T-helper 1 cell (primary cell): Measurements from ENCODE around the gene CSE1L.
A peak's percentile ranks its signal among the peaks of the same experiment; 100 is the strongest.
"Not testable (repeated sequence)": the region's sequence is repeated elsewhere in the genome, so short reads cannot be mapped to it uniquely, and the experiment has no call there.

Source experiments
- DNase-seq, 5 donors: peaks; one replicate each; pipeline ENCODE4 v3.0.0-alpha.2; 2012 to 2020
- total RNA-seq, 4 donors: gene quantifications; one replicate each; lab custom pipeline; 2026; lab: John Stamatoyannopoulos, UW

Gene CSE1L
- 57.0 to 79.1 (median 66.5) reads per million in 4 donors for total RNA-seq

GRCh38 chr20:49046087-49046900, at the start of gene CSE1L:
TSS of gene CSE1L (plus strand) at chr20:49046312. CDS start at chr20:49058464, 12,152 bp downstream.
- DNase-seq, result peak; percentile 84 to 95 (median 91)

GRCh38 chr20:48999890-49000870, 45.9 kb upstream of the CSE1L start:
- no peak for DNase-seq

DNA sequence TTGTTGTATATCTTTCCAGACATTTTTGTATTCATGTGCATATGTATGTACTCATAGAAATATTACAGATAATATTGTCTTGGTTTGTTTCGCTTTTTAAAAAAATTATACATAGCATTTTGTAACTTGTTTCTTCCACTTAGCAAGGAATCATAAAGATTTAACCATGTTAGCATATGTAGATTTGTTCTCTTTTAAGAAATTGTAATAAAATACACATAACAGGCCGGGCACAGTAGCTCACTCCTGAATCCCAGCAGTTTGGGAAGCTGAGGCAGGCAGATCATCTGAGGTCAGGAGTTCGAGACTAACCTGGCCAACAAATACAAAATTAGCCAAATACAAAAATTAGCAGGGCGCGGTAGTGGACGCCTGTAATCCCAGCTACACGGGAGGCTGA, 44.4 kb upstream of the CSE1L start:
- no peak for DNase-seq

- no peak for DNase-seq
Observed at GRCh38 chr20:49006446-49006980, 39.6 kb upstream of the CSE1L start.

DNA sequence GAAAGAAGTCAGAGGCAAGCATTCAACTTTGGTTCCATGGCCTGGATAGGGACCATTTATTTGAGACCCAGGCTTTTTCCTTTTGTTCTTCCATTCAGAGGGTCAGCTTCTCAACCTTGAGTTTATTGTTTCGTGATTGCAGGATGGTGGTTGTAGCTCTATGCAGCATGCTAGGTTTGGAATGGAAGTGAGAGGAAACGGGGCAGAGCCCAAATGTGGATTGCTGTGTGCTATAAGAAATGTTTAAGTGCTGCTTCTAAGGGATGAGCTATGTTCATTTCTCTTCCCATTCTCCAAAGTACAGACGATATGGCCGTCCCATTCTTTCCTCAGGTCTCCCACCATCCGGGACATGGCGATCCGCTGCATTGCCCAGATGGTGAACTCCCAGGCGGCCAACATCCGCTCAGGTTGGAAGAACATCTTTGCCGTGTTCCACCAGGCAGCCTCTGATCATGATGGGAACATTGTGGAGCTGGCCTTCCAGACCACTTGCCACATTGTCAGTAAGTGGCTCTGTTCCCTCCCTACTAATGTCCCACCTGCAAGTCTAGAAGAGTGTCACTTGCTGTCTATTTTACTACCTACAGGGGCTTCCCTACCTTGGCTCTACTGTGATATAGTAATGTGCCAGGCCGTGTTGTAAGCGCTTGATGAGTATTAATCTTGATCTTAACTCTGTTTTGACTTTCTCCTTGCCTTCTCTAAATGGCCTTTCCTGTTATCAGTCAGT, 36.0 kb upstream of the CSE1L start:
- DNase-seq, result no peak

DNA sequence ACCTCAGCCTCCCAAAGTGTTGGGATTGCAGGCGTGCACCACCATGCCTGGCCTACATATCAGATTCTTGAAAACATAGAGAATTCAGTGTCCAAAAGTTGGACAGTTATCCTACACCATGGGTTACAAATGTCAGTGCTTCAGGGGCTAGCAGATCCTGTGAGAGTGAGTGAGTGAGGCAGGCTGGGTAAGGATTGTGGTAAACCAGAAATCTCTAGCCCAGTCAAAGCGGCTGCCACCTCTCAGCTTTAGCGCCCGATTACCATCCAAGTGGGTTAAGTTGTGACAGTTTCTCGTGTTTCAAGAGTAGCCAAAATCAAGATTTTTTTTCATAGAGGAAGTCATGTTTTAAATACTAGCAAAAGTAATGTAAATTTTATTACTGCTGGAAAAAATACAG, 21.9 kb upstream of the CSE1L start:
- no peak for DNase-seq

- DNase-seq, result not testable (repeated sequence)
Observed at GRCh38 chr20:49028177-49028576, 17.9 kb upstream of the CSE1L start.

- DNase-seq, result peak in 1 of 5 donors; percentile 10
Observed at GRCh38 chr20:49028684-49029083, 17.4 kb upstream of the CSE1L start.

GRCh38 chr20:49029203-49029602, 16.9 kb upstream of the CSE1L start:
- no peak for DNase-seq

- DNase-seq, result no peak
Observed at GRCh38 chr20:49030954-49031619, 15.0 kb upstream of the CSE1L start.

- DNase-seq, result no peak
Observed at GRCh38 chr20:49032455-49032854, 13.7 kb upstream of the CSE1L start.

GRCh38 chr20:49034070-49034732, 11.9 kb upstream of the CSE1L start:
- DNase-seq, result no peak

DNA sequence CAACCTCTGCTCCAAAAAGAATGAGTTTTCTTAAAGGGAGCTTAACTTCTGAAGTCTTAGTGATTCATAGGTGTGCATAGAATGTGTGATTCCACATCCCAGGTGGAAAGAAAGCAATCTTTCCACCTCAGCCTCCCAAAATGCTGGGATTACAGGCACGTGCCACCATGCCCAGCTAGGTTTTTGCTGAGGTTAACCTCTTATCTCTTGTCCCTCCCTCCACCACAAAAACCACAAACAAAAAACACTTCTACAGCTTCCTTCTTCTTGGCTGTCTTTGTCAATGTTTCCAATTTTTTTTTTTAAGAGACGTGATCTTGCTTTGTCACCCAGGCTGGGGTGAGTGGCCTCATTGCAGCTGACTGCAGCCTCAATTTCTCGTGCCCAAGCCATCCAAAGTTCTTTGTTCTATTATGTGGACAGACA, 8.1 kb upstream of the CSE1L start:
- DNase-seq, result peak in 1 of 5 donors; percentile 42

- DNase-seq, result no peak
Observed at GRCh38 chr20:49039854-49040253, 6.3 kb upstream of the CSE1L start.

DNA sequence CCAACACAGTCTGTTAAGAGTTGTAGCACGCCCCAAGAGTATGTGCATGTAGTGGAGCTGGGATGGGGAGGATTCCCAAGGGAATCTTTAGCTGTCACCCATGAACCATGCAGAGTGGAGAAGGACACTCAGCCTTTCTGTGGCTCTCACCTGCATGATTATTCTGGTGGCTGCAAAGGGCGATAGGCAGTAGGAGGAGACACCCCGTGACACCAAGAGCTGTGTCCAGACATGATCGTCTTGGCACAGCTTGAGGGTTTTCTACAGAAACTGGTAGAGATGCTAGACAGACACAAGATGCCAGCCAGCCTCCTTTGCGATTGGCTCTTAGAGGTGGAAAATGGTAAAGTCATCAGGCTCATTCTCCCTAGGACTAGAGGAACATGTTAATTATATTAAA, 3.1 kb upstream of the CSE1L start:
- DNase-seq, result no peak

DNA sequence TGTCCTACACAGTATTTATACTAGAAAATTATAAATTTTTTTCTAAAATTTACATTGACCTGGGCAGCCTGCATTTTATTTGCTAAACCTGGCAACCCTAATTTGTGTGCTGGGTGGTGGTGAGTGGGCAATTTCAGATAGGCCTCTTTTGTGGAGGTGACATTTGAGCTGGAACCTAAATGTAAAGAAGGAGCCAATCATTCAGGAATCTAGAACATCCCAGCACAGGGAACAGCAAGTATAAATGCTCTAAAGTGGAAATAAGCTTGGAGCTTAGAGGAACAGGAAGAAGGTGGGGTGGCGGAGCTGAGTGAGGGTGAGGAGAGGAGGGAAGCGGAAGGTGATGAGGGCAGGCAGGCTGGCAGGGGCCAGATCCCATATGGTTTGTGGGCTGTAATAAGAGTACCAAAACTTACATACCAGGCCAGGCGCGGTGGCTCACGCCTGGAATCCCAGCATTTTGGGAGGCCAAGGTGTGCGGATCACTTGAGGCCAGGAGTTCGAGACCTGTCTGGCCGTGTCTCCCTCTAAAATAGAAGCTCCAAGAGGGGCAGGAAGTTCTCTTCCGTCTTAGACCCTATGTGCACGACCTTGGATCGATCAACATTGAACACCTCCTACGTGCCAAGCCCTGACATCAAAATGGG, 549 bp upstream of the CSE1L start:
- no peak for DNase-seq

- no peak for DNase-seq
Observed at GRCh38 chr20:49052334-49052733, 6.2 kb downstream of the CSE1L start.

DNA sequence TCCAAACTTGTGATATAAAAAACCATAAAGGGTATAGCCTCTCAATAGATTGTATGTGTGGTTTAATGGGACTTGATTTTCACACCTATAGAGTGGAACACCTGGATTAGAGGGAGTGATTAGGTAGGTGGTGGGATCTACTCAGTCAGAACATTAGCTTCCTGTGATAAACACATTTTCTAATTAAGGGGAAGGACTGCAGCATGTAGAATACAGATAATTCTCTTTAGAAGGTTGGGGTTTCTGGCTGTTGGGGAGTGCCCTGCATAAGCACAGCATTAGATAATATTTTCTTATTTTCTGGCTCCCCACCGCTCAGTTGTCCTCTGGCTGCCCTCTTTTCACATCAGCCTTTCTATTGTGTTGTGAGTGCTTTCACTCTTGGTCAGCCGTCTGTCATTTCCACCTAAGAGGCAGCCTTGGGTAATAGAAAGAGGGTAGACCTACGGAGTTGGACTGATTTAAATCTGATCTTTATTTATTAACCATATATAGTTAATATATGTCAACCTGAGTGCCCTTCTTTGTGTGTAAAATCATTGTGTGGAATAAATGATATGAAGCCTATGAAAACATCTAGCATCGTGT, 8.0 kb downstream of the CSE1L start:
- DNase-seq, result no peak

DNA sequence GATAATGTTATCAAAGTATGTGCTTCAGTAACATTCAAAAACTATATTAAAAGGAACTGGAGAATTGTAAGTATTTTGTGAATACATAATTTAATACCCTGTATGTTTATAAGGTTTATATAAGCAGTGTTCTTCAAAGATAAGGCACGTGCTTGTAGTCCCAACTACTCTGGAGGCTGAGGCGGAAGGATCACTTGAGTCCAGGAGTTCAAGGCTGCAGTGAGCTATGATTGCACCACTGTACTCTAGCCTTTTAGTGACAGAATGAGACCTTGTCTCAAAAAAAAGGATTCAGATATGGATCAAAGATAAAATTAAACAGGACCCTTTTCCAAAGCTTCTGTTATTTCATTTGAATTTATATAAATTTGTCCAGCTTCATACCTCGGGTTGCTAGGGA, 17.2 kb downstream of the CSE1L start:
- no peak for DNase-seq

GRCh38 chr20:49074521-49074920, 28.4 kb downstream of the CSE1L start:
- DNase-seq, result no peak
